ENCODE measurements around the gene SIRPD. TPM values are rescaled to one million over a fixed set of nuclear protein-coding genes. Genes with fewer than 3 reads are reported as not detected.
A peak's percentile ranks its signal among the peaks of the same experiment; 100 is the strongest.
"Not testable (repeated sequence)": the region's sequence is repeated elsewhere in the genome, so short reads cannot be mapped to it uniquely, and the experiment has no call there.

The SIRPD gene
- total and polyA plus RNA-seq, 10 donors, result 0.24 to 8.2 (median 2.3) TPM

DNA sequence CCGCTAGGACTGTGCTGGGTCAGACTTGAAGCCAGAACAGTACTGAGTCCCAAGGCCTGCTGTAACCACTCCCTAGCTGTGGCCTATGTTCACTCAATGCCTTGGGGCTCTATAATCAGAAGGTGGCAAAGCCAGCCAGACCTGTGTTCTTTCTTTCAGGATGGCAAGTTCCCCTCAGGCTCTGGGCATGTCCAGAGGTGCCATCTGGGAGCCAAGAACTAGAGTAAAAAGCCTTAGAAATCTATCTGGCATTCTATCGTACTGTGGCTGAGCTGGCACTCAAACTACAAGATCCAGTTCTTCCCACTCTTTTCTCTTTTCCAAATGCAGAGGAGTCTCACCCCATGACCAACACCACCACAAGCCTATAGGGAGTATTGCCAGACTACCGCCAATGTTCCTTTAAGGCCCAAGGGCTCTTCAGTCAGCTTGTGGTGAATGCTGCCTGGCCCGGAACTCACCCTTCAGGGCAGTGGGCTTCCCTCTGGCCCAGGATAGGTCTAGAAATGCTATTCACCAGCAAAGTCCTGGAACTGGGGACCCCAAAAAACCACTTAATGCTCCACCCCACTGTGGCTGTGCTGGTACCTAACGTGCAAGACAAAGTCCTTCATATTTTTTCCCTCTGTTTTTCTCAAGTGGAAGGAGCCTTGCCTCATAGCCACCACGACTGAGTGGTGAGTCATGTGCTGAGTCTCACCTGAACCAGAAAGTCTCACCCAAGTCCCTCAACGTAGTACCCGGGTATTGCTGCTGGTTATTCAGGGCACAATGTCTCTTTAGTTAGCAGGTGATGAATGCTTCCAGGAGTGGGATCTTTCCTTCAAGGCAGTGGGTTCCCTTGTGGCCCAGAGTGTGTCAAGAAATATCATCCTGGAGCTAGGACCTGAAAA lies 57.7 kb downstream of the SIRPD start:
- WGBS, 5 donors, result 86 to 93% (median 89%) methylated on average over 7 to 8 of the region's 8 CpGs

DNA sequence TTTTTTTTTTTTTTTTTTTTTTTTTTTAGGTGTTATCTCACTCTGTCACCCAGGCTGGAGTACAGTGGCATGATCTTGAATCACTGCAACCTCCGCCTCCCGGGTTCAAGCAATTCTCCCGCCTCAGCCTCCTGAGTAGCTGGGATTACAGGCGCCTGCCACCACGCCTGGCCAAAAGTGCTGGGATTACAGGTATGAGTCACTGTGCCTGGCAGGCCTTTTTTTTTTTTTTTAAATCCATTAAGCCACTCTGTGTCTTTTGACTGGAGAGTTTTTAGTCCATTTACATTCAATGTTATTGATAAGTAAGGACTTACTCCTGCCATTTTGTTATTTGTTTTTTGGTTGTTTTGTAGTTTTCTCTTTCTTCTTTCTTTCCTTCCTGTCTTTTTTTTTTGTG lies 60.1 kb downstream of the SIRPD start:
- H3K4me3 ChIP-seq; H3K36me3 ChIP-seq; H3K9me3 ChIP-seq; H3K27ac ChIP-seq; DNase-seq; intact Hi-C loops (cut with DNase I; ENCODE audit: low total_unique reads): not testable (repeated sequence)
- Histone ChIP-seq H3K27me3 (replicated peaks in 1 of 7) (peaks cover 0 to 33% (median 0%) of the 10 kb centered on the region in 7 donors), H3K4me1 (peaks cover 0 to 29% (median 17%) of the 10 kb centered on the region in 6 donors)
- WGBS, 5 donors, result 87 to 100% (median 90%) methylated on average over 5 of the region's 5 CpGs

More for the DNA sequence above, 57.7 kb downstream of the SIRPD start:
- Histone ChIP-seq H3K4me3 (no peak overlapping the region), H3K4me1 (peaks cover 0 to 16% (median 7%) of the 10 kb centered on the region in 6 donors), H3K27me3 (replicated peaks in 1 of 7) (peaks cover 0 to 39% (median 0%) of the 10 kb centered on the region in 7 donors), H3K27ac (no peak overlapping the region), H3K36me3 (no peaks in the 10 kb centered on the region), H3K9me3 (peaks cover 0 to 5% (median 0%) of the 10 kb centered on the region in 8 donors)
- intact Hi-C loops (cut with DNase I; ENCODE audit: low total_unique reads), result no loop called here
- TF ChIP-seq POLR2AphosphoS5 (IDR thresholded peaks at IDR 0.05) (no peak), CTCF (IDR thresholded peaks at IDR 0.05 in 8 of 11, conservative IDR thresholded peaks at IDR 0.05 in 3 of 11) (no peak), POLR2A (IDR thresholded peaks at IDR 0.05) (no peak)
- no peak for DNase-seq

DNA sequence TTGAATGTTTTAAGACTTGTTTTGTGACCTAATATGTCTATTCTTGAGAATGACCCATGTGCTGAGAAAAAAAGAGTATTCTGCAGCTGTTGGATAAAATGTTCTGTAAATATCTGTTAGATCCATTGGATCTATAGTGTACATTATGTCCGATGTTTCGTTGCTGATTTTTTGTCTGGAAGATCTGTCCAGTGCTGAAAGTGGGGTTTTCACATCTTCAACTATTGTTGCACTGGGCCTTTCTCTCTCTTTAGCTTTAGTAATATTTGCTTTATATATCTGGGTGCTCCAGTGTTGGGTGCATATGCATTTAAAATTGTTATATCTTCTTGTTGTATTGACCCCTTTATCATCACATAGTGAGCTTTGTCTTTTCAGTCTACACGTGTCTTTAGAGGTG lies 60.6 kb downstream of the SIRPD start:
- Histone ChIP-seq H3K4me3 (no peak overlapping the region), H3K36me3 (no peaks in the 10 kb centered on the region), H3K27ac (no peak overlapping the region), H3K27me3 (replicated peaks in 1 of 7) (peaks cover 0 to 33% (median 0%) of the 10 kb centered on the region in 7 donors), H3K4me1 (peaks cover 1 to 33% (median 20%) of the 10 kb centered on the region in 6 donors), H3K9me3 (no peaks in the 10 kb centered on the region)
- intact Hi-C loops (cut with DNase I; ENCODE audit: low total_unique reads), result no loop called here
- TF ChIP-seq POLR2A (IDR thresholded peaks at IDR 0.05), result no peak
- 84 to 95% (median 91%) methylated on average over 3 of the region's 3 CpGs for WGBS, 5 donors
- DNase-seq, result no peak

GRCh38 chr20:1494436-1494835 lies 63.1 kb downstream of the SIRPD start:
- Histone ChIP-seq H3K9me3 (no peaks in the 10 kb centered on the region), H3K36me3 (no peaks in the 10 kb centered on the region), H3K4me3 (no peak overlapping the region), H3K27me3 (replicated peaks in 1 of 7) (peaks cover 0 to 13% (median 0%) of the 10 kb centered on the region in 7 donors), H3K4me1 (peaks cover 10 to 46% (median 28%) of the 10 kb centered on the region in 6 donors), H3K27ac (peak overlapping the region in 1 of 8 donors; percentile 13)
- 23 to 39% (median 36%) methylated on average over 3 of the region's 3 CpGs for WGBS, 5 donors
- DNase-seq, result no peak
- intact Hi-C loops (cut with DNase I; ENCODE audit: low total_unique reads), result no loop called here
- no peak for TF ChIP-seq POLR2A (IDR thresholded peaks at IDR 0.05)

- H3K27me3 ChIP-seq (replicated peaks in 1 of 7), result peaks cover 0 to 4% (median 0%) of the 10 kb centered on the region in 7 donors
- H3K4me1 ChIP-seq, result peaks cover 10 to 46% (median 28%) of the 10 kb centered on the region in 6 donors
- WGBS, 5 donors, result 58 to 71% (median 68%) methylated on average over 1 of the region's 1 CpG
- intact Hi-C loops (cut with DNase I; ENCODE audit: low total_unique reads), result no loop called here
- no peak for TF ChIP-seq CTCF (IDR thresholded peaks at IDR 0.05 in 8 of 11, conservative IDR thresholded peaks at IDR 0.05 in 3 of 11)
- no peak for TF ChIP-seq POLR2AphosphoS5 (IDR thresholded peaks at IDR 0.05)
- TF ChIP-seq POLR2A (IDR thresholded peaks at IDR 0.05), result no peak
- H3K27ac ChIP-seq, result peak overlapping the region in 3 of 8 donors; percentile 93 to 94 (median 93)
- no peaks in the 10 kb centered on the region for H3K36me3 ChIP-seq
- no peak overlapping the region for H3K4me3 ChIP-seq
- DNase-seq, result no peak
- no peaks in the 10 kb centered on the region for H3K9me3 ChIP-seq
Observed at GRCh38 chr20:1493536-1493935, 64.0 kb downstream of the SIRPD start.
